ENCODE results near the gene ARHGAP42. TPM values are rescaled to one million over a fixed set of nuclear protein-coding genes. Genes with fewer than 3 reads are reported as not detected.

The ARHGAP42 gene
- total and polyA plus RNA-seq, 4 donors = 3.8 to 17.2 (median 12.0) TPM

- H3K27me3 ChIP-seq (ENCODE audit: control insufficient read depth in 4 of 4, insufficient read depth in 4 of 4, low read length in 3 of 4) = no peaks in the 10 kb centered on the region
- no peaks in the 10 kb centered on the region for H3K4me1 ChIP-seq (ENCODE audit: control insufficient read depth in 4 of 4, insufficient read depth in 4 of 4, low read length in 3 of 4)
- TF ChIP-seq, protein P1, sequence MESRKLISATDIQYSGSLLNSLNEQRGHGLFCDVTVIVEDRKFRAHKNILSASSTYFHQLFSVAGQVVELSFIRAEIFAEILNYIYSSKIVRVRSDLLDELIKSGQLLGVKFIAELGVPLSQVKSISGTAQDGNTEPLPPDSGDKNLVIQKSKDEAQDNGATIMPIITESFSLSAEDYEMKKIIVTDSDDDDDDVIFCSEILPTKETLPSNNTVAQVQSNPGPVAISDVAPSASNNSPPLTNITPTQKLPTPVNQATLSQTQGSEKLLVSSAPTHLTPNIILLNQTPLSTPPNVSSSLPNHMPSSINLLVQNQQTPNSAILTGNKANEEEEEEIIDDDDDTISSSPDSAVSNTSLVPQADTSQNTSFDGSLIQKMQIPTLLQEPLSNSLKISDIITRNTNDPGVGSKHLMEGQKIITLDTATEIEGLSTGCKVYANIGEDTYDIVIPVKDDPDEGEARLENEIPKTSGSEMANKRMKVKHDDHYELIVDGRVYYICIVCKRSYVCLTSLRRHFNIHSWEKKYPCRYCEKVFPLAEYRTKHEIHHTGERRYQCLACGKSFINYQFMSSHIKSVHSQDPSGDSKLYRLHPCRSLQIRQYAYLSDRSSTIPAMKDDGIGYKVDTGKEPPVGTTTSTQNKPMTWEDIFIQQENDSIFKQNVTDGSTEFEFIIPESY (IDR thresholded peaks at IDR 0.05) = no peak
- TF ChIP-seq SP1 (IDR thresholded peaks at IDR 0.05) (no peak), FOXA2 (IDR thresholded peaks at IDR 0.05) (no peak), TAF1 (conservative IDR thresholded peaks at IDR 0.05) (no peak), GABPA (IDR thresholded peaks at IDR 0.05 in 1 of 2, conservative IDR thresholded peaks at IDR 0.05 in 1 of 2) (no peak), CTCF (IDR thresholded peaks at IDR 0.05; ENCODE audit: low read depth, low read length, missing input control) (no peak), REST (IDR thresholded peaks at IDR 0.05) (no peak), YY1 (IDR thresholded peaks at IDR 0.05) (no peak), RAD21 (IDR thresholded peaks at IDR 0.05) (no peak), NR2F2 (IDR thresholded peaks at IDR 0.05) (no peak), RXRA (IDR thresholded peaks at IDR 0.05) (no peak), JUND (IDR thresholded peaks at IDR 0.05) (no peak), FOXA1 (IDR thresholded peaks at IDR 0.05) (no peak), HNF4G (IDR thresholded peaks at IDR 0.05) (no peak), HNF4A (conservative IDR thresholded peaks at IDR 0.05) (no peak), EGR1 (IDR thresholded peaks at IDR 0.05; ENCODE audit: low read depth in 2 of 2) (no peak)
- TF ChIP-seq, protein P2, sequence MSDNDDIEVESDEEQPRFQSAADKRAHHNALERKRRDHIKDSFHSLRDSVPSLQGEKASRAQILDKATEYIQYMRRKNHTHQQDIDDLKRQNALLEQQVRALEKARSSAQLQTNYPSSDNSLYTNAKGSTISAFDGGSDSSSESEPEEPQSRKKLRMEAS (IDR thresholded peaks at IDR 0.05) = no peak
- TF ChIP-seq, protein P3, sequence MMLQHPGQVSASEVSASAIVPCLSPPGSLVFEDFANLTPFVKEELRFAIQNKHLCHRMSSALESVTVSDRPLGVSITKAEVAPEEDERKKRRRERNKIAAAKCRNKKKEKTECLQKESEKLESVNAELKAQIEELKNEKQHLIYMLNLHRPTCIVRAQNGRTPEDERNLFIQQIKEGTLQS (IDR thresholded peaks at IDR 0.05) = no peak
- H3K4me3 ChIP-seq (ENCODE audit: low read depth in 1 of 3, low read length in 3 of 3) = no peak overlapping the region
- no peak for DNase-seq (ENCODE audit: low spot score)
- no peak overlapping the region for H3K27ac ChIP-seq (ENCODE audit: low read depth in 1 of 2, low read length in 2 of 2)
- no peaks in the 10 kb centered on the region for H3K36me3 ChIP-seq (ENCODE audit: control insufficient read depth in 4 of 4, insufficient read depth in 3 of 4, low read depth in 1 of 4, low read length in 3 of 4)
- no peaks in the 10 kb centered on the region for H3K9me3 ChIP-seq (ENCODE audit: control insufficient read depth in 4 of 4, low read length in 3 of 4)
- WGBS = 92% methylated on average over 4 of the region's 4 CpGs
- H3K9ac ChIP-seq (ENCODE audit: low read depth in 1 of 2, low read length in 2 of 2) = no peak overlapping the region
Measured at GRCh38 chr11:100874203-100874602, 187.1 kb downstream of the ARHGAP42 start.

Data from liver (tissue), 9 donors.